Activated CD4-positive, alpha-beta T cell treated with anti-CD3 and anti-CD28 coated beads for 4 hours (primary cell): ENCODE data around the gene CCL4.
"Not testable (repeated sequence)": the region's sequence is repeated elsewhere in the genome, so short reads cannot be mapped to it uniquely, and the experiment has no call there.

ENCODE experiments used
- DNase-seq, 2 donors: peaks; one replicate each; pipeline ENCODE4 v3.0.0-alpha.2; 2020

Gene CCL4

GRCh38 chr17:36118477-36119353, 15.1 kb downstream of the CCL4 start:
- DNase-seq = no peak

- no peak for DNase-seq
Observed at GRCh38 chr17:36120221-36120620, 16.6 kb downstream of the CCL4 start.

- DNase-seq = not testable (repeated sequence)
Observed at GRCh38 chr17:36121099-36121498, 17.5 kb downstream of the CCL4 start.

DNA sequence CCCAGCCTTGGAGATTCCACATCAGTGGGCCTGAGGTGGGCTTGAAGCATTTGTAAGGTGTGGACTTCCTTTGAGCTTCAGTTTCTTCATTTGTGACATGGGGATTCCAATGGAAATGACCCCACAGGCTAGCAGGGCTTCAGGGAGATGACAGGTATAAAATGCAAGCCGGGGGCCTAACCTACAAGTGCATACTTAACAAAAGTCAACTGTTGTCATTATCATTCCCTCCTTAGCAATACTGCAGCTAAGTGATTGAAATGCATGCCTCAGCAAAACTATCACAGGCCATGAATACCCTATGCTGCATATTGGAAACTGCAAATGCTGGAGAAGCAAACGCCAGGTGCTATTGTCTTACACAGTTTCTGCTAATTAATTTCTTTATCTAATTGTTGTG, 19.8 kb downstream of the CCL4 start:
- DNase-seq = no peak

- DNase-seq = no peak
Observed at GRCh38 chr17:36124879-36125824, 21.5 kb downstream of the CCL4 start.

DNA sequence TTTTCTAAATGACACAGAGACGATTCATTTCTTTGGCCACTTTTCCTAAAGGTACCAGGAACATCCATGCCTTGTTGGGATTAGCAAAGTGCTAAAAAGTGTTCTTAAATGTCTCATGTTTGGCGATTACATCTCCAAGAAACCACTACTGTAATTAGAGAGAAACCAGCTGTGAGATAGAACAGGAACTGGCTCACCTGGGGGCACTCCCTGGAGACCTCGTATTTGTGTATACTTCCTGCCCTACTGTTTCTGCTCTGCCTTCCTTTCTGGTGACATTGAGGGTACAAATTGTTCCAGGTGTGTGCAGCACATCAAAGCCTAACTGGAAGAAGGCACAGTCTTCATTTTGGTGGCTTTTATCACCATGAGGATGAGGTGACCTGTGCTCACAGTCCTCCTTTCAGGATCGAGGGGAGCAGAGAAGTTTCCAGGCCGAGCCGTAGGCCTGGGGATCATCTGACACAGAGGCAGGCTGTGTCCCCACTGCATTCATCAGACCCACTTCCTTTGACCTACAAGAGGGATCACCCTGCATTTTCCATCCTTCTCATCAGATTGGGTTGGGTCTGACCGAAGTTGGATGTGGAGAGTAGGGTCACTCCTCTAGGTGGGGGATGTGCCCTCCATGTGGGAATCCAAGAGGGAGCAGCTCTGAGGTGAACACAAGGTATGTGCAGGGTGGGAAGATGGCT, 23.7 kb downstream of the CCL4 start:
- no peak for DNase-seq

- DNase-seq = no peak
Observed at GRCh38 chr17:36127911-36128310, 24.3 kb downstream of the CCL4 start.

GRCh38 chr17:36128411-36128978, 24.9 kb downstream of the CCL4 start:
- no peak for DNase-seq

DNA sequence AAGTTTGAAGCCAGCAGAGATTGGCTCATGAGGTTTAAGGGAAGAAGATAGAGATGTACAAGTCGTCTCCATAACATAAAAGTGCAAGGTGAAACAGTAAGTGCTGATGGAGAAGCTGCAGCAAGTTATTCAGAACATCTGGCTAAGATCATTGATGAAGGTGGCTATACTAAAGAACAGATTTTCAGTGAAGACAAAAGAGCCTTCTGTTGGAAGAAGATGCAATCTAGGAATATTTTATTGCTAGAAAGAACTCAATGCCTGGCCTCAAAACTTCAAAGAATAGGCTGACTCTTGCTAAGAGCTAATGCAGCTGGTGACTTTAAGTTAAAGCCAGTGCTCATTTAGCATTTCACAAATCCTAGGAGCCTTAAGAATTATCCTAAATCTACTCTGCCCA, 26.0 kb downstream of the CCL4 start:
- DNase-seq = no peak

DNA sequence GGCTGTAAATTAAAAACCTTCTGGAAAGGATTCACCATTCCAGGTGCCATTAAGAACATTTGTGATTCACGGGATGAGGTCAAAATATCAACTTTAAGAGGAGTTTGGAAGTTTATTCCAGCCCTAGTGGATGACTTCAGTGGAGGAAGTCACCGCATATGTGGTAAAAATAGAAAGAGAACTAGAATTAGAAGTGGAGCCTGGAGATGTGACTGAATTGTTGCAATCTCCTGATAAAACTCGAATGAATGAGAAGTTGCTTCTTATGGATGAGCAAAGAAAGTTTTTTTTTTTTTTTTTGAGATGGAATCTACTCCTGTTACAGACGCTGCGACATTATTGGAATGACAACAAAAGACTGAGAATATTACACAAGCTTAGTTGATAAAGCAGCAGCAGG, 26.7 kb downstream of the CCL4 start:
- no peak for DNase-seq

DNA sequence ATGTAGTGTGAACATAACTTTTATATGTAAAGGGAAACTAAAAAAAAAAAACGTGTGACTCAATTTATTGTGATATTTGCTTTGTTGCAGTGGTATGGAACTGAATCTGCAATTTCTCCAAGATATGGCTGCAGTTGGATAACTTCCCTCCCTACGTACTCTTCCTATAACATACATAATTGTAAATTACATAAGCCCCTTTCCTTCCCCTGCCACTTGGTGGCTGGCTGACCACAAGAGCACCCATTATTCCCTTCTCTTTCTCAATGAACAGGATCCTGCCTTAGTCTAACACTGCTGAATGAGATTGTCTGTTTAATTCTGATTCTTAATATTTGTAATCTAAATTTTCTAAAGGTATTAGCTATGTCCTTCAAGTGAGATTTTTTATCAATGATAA, 27.8 kb downstream of the CCL4 start:
- DNase-seq = no peak

GRCh38 chr17:36131931-36132330, 28.3 kb downstream of the CCL4 start:
- no peak for DNase-seq

GRCh38 chr17:36132421-36132831, 28.8 kb downstream of the CCL4 start:
- no peak for DNase-seq

DNA sequence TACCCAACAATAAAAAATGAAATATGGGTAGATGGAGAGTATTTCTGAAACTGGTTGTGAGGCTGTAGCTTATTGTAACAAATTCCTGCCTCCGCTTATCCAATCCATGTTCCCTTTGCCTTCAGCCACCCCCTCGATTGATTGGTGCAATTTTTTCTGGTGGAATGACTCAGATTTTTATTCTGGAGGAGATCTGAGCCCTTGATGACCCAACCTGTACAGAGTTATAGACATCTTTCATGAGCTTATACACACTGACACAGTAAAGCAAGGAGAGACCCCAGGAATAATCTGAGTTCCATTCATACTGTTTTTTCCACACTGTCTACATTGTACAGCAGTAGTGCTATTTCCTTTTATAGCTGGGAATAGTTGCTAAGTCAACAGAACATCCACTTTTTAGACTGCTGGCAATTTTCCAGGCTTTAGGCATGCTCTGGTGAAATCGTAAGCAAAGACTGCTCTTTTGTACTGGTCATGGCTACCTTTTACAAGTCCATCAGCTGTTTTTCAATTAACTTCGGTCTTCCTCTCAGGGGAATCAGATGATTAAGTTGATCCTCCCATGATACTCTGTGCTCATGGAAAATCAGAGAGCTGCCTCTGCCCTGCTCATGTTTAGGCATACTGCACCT, 30.1 kb downstream of the CCL4 start:
- DNase-seq = no peak

GRCh38 chr17:36135465-36135864, 31.8 kb downstream of the CCL4 start:
- no peak for DNase-seq

DNA sequence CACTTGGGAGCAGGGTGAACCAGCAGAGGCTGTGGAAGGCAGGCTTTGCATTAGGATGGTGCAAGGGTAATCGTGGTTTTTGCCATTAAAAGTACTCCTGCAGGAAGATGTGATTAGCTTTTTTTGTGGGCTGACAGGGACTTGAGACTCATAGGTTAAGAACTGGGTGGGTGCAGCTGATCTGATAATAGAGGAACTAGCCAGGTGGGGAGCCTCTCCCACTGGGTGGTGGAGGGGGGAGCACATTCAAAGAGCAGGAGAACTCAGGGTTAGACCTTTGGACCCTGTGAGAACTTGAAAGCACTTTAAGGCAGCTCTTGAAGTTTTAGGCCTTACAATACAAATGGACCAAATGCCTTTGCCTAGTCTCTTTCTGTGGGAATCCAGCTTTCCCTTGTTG, 32.4 kb downstream of the CCL4 start:
- no peak for DNase-seq

- DNase-seq = no peak
Observed at GRCh38 chr17:36136439-36136838, 32.8 kb downstream of the CCL4 start.

GRCh38 chr17:36142235-36142634, 38.6 kb downstream of the CCL4 start:
- DNase-seq = no peak

DNA sequence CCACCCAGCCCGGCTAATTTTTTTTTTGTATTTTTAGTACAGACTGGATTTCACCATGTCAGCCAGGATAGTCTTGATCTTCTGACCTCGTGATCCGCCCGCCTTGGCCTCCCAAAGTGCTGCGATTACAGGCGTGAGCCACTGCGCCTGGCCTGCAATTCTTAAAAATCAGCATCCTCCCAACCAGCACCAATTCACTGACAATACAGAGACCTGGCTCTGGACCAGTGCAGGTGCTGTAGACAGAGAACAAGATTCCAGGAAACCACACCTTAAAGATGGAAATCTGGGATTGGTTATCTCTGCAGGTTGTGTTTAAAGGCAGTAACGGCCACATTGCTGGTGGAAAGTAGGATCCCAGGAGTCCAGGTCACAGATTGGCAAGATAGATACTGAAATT, 39.2 kb downstream of the CCL4 start:
- no peak for DNase-seq

GRCh38 chr17:36144014-36144413, 40.4 kb downstream of the CCL4 start:
- no peak for DNase-seq

- no peak for DNase-seq
Observed at GRCh38 chr17:36144981-36145729, 41.5 kb downstream of the CCL4 start.

- no peak for DNase-seq
Observed at GRCh38 chr17:36147601-36148000, 44.0 kb downstream of the CCL4 start.
